Small intestine (tissue), 7 donors: Measurements from ENCODE around the gene GID4. TPM values are rescaled to one million over a fixed set of nuclear protein-coding genes. Genes with fewer than 3 reads are reported as not detected.

ENCODE experiments used
- DNase-seq, 2 donors: peaks; one replicate each; pipeline versions ENCODE4 v3.0.0 to v3.0.0-alpha.2; 2013
- FAIRE-seq: peaks from 2 replicates; lab custom pipeline; 2012; peaks lifted over from hg19 to GRCh38; lab: Jason Lieb, UNC
- H3K27ac ChIP-seq, 3 donors: one replicate each; pipeline ENCODE4 v1.5.1; 2013; ENCODE audit warnings: low read length in 2 of 3, mild to moderate bottlenecking in 2 of 3, control low read depth in 1 of 3, inconsistent platforms in 1 of 3, low read depth in 1 of 3, moderate library complexity in 1 of 3
- H3K27me3 ChIP-seq, 3 donors: one replicate each; pipeline ENCODE4 v1.6.1; 2013; ENCODE audit warnings: low read length in 3 of 3, inconsistent platforms in 1 of 3; ENCODE audit not compliant: control insufficient read depth in 3 of 3, insufficient read depth in 3 of 3
- H3K36me3 ChIP-seq, 3 donors: one replicate each; pipeline ENCODE4 v1.6.1; 2013; ENCODE audit warnings: low read length in 3 of 3, inconsistent platforms in 1 of 3, low read depth in 1 of 3, mild to moderate bottlenecking in 1 of 3, moderate library complexity in 1 of 3; ENCODE audit not compliant: control insufficient read depth in 3 of 3, insufficient read depth in 2 of 3
- H3K4me1 ChIP-seq, 3 donors: one replicate each; pipeline ENCODE4 v1.6.1; 2013; ENCODE audit warnings: low read length in 2 of 3, inconsistent platforms in 1 of 3, low read depth in 1 of 3, mild to moderate bottlenecking in 1 of 3, moderate library complexity in 1 of 3; ENCODE audit not compliant: control insufficient read depth in 3 of 3, insufficient read depth in 2 of 3
- H3K4me3 ChIP-seq, 3 donors: one replicate each; pipeline ENCODE4 v1.5.1; 2013; ENCODE audit warnings: low read length in 3 of 3, control low read depth in 1 of 3, inconsistent platforms in 1 of 3, low read depth in 1 of 3, mild to moderate bottlenecking in 1 of 3, moderate library complexity in 1 of 3
- H3K9me3 ChIP-seq, 2 donors: one replicate each; pipeline ENCODE4 v1.6.1; 2013; ENCODE audit warnings: low read depth in 1 of 2, low read length in 1 of 2; ENCODE audit not compliant: control insufficient read depth in 2 of 2, insufficient read depth in 1 of 2
- WGBS, 3 donors: extraction: QIAGEN DNeasy Blood & Tissue Kit; methylation state at CpG; one replicate each; pipeline ENCODE4 v1.1.7; 2013; 5-methylcytosine and 5-hydroxymethylcytosine counted together
- polyA plus RNA-seq, 4 donors: library from polyadenylated mRNA; stranded (reverse) in 3 of 4; unstranded in 1 of 4; fragments of 200-250 nt in 3 of 4; fragments of 120-200 nt in 1 of 4; gene quantifications; one replicate each; pipeline versions ENCODE4 v1.2.1 to v1.2.3, GENCODE V29; 2013
- donor health status: healthy with polysubstance abuse.
- donor health status: control.
- donor health status: control.
- donor health status: Bipolar disorder and iron deficiency.
- donor health status: healthy.

The GID4 gene
- polyA plus RNA-seq, 4 donors: 2.5 to 9.7 (median 4.1) TPM

DNA sequence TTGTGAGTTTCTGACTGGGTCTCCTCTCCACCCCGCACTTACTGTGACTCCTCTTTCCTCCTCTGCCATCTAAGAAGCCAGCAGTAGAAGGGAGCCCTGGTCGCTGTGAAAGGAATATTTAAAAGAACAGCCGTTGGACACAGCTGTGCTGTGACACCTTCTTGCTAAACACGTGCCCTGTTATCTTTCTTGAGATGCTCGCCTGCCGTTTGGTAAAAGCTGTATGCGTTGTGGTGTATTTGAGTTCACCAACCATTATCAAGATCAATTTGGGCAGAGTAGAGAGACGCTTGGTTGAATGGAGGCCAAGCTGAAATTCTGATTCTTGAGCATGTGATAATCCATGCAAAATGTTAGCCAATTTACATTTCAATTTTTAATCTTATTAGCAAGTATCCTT lies 3.8 kb downstream of the GID4 start:
- no peak overlapping the region for H3K27ac ChIP-seq
- no peak for FAIRE-seq
- WGBS, 3 donors: 71 to 80% (median 75%) methylated on average over 8 of the region's 8 CpGs
- H3K4me1 ChIP-seq: peaks cover 4 to 16% (median 12%) of the 10 kb centered on the region in 3 donors
- no peaks in the 10 kb centered on the region for H3K27me3 ChIP-seq
- H3K9me3 ChIP-seq: no peaks in the 10 kb centered on the region
- no peak for DNase-seq
- H3K36me3 ChIP-seq: peaks cover 0 to 25% (median 2%) of the 10 kb centered on the region in 3 donors
- H3K4me3 ChIP-seq: no peak overlapping the region

DNA sequence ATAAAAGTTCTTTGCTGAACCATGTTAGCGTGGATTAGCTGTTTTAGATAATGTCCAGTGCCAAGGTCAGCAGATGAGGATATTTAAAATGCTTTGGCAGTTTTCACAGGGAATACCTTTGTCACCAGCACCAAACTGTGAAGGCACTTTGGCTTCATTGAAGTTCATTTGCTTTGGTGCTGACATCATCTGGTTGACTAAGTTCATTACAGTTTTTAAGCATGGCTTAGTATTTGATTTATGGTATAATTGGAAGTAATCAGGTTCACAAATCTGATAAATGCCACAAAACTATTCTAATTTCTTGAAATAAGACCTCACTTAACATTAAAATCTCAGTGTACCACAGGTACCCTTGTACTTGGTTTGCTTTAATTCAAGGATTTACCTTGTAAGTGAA lies 4.3 kb downstream of the GID4 start:
- 27 to 63% (median 50%) methylated on average over 1 of the region's 1 CpG for WGBS, 3 donors
- Histone ChIP-seq H3K9me3 (no peaks in the 10 kb centered on the region), H3K36me3 (peaks cover 0 to 29% (median 2%) of the 10 kb centered on the region in 3 donors), H3K27ac (no peak overlapping the region), H3K27me3 (no peaks in the 10 kb centered on the region), H3K4me1 (peaks cover 4 to 12% (median 8%) of the 10 kb centered on the region in 3 donors), H3K4me3 (no peak overlapping the region)
- no peak for FAIRE-seq
- peak; percentile 20 to 43 for DNase-seq

DNA sequence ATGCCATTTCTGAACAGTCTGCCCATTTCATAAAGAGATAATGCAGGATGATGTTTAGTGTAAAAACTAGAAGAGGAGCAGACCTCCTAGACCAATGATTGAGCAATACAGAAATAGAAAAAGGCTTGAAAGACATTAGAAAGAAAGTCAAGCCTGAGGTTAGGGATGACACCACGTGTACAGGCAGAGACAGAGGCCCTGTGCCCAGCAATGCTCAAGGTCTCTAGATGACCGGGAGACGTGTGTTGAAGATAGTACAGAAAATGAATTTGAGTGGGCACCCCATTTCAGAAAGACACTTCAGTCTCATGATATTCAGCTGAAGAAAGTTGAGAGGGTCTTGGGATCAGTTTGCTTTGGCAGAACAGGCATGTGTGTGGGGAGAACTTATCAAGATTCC lies 5.4 kb downstream of the GID4 start:
- H3K27ac ChIP-seq: no peak overlapping the region
- H3K27me3 ChIP-seq: no peaks in the 10 kb centered on the region
- DNase-seq (no peak), FAIRE-seq (no peak)
- H3K4me3 ChIP-seq: no peak overlapping the region
- peaks cover 0 to 33% (median 2%) of the 10 kb centered on the region in 3 donors for H3K36me3 ChIP-seq
- no peaks in the 10 kb centered on the region for H3K9me3 ChIP-seq
- 93 to 99% (median 95%) methylated on average over 3 of the region's 3 CpGs for WGBS, 3 donors
- H3K4me1 ChIP-seq: peaks cover 4 to 12% (median 8%) of the 10 kb centered on the region in 3 donors

DNA sequence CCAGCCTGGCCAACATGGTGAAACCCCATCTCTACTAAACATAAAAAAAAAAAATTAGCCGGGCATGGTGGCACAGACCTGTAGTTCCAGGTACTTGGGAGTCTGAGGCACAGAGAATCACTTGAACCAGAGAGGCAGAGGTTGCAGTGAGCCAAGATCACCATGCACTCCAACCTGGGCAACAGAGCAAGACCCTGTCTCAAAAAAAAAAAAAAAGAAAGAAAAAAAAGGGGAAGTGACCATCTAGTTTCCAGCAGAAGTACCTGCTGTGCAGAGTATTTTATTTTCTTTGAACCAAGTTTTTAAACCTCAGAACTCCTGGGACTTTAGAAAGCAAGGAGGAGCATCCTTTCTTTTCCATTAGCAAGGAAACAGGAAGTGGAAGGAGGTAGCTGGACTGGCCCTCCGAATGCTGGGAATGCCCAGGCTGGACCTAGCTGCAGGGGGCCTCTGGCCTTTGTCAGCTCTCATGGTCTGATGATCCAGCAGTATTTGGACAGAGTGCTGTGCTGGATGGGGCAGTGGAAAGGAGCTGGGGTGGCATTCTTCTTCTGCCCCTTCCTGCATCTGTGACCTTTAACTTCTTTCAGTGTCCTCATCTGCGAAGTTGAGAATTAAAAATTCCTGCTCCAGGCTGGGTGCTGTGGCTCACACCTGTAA lies 6.6 kb downstream of the GID4 start:
- 87 to 94% (median 88%) methylated on average over 3 of the region's 3 CpGs for WGBS, 3 donors
- DNase-seq (no peak), FAIRE-seq (no peak)
- Histone ChIP-seq H3K27me3 (no peaks in the 10 kb centered on the region), H3K9me3 (no peaks in the 10 kb centered on the region), H3K36me3 (peaks cover 0 to 36% (median 2%) of the 10 kb centered on the region in 3 donors), H3K4me1 (peaks cover 0 to 4% (median 2%) of the 10 kb centered on the region in 3 donors), H3K4me3 (no peak overlapping the region), H3K27ac (no peak overlapping the region)

DNA sequence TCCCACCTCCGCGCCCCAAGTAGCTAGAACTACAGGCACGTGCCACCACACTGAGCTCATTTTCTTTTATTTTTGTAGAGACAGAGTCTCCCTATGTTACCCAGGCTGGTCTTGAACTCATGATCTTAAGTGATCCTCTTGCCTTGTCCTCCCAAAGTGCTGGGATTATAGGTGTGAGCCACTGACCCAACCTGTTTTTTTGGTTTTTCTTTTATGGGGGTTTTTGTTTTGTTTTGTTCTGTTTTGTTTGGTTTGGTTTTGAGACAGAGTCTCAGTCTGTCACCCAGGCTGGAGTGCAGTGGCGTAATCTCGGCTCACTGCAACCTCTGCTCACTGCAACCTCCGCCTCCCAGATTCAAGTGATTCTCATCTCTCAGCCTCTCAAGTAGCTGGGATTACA lies 16.4 kb downstream of the GID4 start:
- 91 to 95% (median 94%) methylated on average over 6 of the region's 6 CpGs for WGBS, 3 donors
- Histone ChIP-seq H3K36me3 (peaks cover 8 to 50% (median 8%) of the 10 kb centered on the region in 3 donors), H3K4me1 (no peaks in the 10 kb centered on the region), H3K4me3 (no peak overlapping the region), H3K27me3 (no peaks in the 10 kb centered on the region), H3K27ac (no peak overlapping the region), H3K9me3 (no peaks in the 10 kb centered on the region)
- no peak for DNase-seq
- FAIRE-seq: no peak

DNA sequence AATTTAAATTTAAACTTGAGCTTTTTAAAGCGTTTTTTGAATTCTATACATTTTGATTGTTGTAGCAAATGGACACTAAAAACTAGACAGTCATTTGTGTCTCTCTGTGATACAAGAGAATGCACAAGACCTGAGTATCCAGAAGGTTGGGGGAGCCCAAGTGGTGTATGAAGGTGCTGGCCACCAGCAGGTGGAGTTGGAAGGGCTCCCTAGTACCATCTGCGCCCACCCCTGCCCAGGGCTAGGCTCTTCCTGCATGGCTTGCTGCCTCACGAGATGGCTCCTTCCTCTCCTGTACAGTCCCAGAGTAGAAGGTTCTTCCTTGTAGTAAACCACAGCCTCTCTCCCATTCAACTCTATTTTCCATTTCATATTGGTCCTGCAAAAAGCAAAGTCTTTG lies 17.0 kb downstream of the GID4 start:
- DNase-seq (no peak), FAIRE-seq (no peak)
- H3K27me3 ChIP-seq: no peaks in the 10 kb centered on the region
- peaks cover 8 to 55% (median 9%) of the 10 kb centered on the region in 3 donors for H3K36me3 ChIP-seq
- H3K9me3 ChIP-seq: no peaks in the 10 kb centered on the region
- H3K4me3 ChIP-seq: no peak overlapping the region
- no peaks in the 10 kb centered on the region for H3K4me1 ChIP-seq
- 80 to 93% (median 92%) methylated on average over 3 of the region's 3 CpGs for WGBS, 3 donors
- no peak overlapping the region for H3K27ac ChIP-seq

DNA sequence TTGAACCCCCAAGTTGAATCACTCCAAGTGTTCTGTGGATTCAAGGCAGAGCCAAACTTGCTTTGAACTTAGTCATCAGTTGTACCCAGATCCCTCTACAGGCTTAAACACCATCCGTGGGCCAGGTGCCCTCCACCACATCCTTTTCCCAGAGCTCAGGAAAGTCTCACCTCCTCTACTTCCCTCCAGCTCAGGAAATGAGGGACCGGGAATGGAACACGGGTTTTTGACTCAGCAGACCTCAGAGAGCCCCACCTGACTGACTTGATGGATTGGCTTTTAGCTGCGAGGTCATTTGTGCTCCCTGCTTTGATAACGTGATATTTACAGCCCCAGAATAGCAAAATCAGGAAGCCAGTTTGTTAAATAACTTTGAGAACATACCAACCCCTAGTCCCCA lies 20.1 kb downstream of the GID4 start:
- H3K4me1 ChIP-seq: no peaks in the 10 kb centered on the region
- peaks cover 6 to 57% (median 10%) of the 10 kb centered on the region in 3 donors for H3K36me3 ChIP-seq
- no peaks in the 10 kb centered on the region for H3K27me3 ChIP-seq
- 64 to 72% (median 71%) methylated on average over 5 of the region's 5 CpGs for WGBS, 3 donors
- H3K4me3 ChIP-seq: no peak overlapping the region
- no peak for DNase-seq
- no peak overlapping the region for H3K27ac ChIP-seq
- no peaks in the 10 kb centered on the region for H3K9me3 ChIP-seq
- no peak for FAIRE-seq

DNA sequence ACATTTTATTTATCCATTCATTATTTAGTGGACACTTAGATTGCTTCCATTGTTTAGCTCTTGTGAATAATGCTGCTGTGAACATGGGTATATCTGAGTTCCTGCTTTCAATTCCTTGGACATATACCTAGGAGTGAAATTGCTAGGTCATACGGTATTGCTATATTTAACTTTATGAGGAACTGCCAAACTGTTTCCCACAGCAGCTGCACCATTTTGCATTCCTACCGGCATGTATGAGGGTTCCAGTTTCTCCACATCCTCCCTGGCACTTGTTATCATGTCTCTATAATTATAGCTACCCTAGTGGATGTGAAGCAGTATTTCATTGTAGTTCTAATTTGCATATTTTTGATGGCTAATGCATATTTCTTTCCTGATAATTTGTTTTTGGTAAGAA lies 24.8 kb downstream of the GID4 start:
- 80 to 94% (median 94%) methylated on average over 2 of the region's 2 CpGs for WGBS, 3 donors
- FAIRE-seq: no peak
- no peak for DNase-seq

DNA sequence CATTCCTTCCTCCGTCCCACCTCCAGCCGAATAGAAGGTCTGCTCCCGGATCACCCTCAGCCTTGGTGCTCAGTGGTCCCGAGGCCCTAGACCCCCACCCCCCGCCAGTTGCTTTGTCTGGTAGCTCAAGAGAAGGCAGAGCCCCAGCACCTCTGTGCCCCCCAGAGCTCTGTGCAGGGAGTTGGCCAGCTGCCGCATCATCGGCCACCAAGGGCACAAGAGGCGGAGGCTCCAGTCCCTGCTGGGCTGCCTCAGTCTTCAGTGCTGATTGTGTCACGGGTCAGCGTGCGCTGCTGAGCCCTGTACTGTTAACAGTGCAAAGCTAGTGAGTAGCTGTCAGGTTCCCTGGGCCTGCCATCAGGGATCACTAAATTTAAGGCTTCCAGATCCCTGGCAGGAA lies 26.3 kb downstream of the GID4 start:
- H3K9me3 ChIP-seq: no peaks in the 10 kb centered on the region
- WGBS, 3 donors: 94 to 95% (median 95%) methylated on average over 11 of the region's 11 CpGs
- DNase-seq (no peak), FAIRE-seq (no peak)
- H3K4me1 ChIP-seq: no peaks in the 10 kb centered on the region
- H3K4me3 ChIP-seq: no peak overlapping the region
- peaks cover 0 to 30% (median 9%) of the 10 kb centered on the region in 3 donors for H3K36me3 ChIP-seq
- no peak overlapping the region for H3K27ac ChIP-seq
- no peaks in the 10 kb centered on the region for H3K27me3 ChIP-seq

More for the DNA sequence above, 24.8 kb downstream of the GID4 start:
- H3K9me3 ChIP-seq: no peaks in the 10 kb centered on the region
- no peaks in the 10 kb centered on the region for H3K27me3 ChIP-seq
- H3K36me3 ChIP-seq: peaks cover 0 to 42% (median 12%) of the 10 kb centered on the region in 3 donors
- H3K4me3 ChIP-seq: no peak overlapping the region
- no peaks in the 10 kb centered on the region for H3K4me1 ChIP-seq
- H3K27ac ChIP-seq: no peak overlapping the region
